Measurements from ENCODE around the gene LY9.

Gene LY9, protein sequence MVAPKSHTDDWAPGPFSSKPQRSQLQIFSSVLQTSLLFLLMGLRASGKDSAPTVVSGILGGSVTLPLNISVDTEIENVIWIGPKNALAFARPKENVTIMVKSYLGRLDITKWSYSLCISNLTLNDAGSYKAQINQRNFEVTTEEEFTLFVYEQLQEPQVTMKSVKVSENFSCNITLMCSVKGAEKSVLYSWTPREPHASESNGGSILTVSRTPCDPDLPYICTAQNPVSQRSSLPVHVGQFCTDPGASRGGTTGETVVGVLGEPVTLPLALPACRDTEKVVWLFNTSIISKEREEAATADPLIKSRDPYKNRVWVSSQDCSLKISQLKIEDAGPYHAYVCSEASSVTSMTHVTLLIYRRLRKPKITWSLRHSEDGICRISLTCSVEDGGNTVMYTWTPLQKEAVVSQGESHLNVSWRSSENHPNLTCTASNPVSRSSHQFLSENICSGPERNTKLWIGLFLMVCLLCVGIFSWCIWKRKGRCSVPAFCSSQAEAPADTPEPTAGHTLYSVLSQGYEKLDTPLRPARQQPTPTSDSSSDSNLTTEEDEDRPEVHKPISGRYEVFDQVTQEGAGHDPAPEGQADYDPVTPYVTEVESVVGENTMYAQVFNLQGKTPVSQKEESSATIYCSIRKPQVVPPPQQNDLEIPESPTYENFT

DNA sequence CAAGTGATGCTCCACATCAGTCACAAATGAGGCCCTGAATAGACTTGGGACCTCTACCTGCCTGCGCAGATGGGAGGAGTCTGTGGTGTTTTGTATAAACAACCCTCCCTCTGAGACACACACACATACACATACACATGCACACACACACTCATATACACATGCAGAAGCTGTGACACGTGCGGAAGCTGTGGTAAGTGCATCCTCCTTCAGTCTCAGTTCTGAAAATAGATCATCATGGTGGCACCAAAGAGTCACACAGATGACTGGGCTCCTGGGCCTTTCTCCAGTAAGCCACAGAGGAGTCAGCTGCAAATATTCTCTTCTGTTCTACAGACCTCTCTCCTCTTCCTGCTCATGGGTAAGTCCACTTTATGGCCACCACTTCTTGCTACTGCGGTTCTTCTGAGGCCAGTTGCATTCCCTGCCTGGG lies at the start of gene LY9:
LY9 (plus strand) TSS at position 224 of the 433 bp plus-strand sequence; CDS start at position 238, 14 bp downstream.
- no peak for DNase-seq

GRCh38 chr1:160746836-160747500 lies 49.0 kb upstream of the LY9 start:
- peak; percentile 11 for DNase-seq

DNA sequence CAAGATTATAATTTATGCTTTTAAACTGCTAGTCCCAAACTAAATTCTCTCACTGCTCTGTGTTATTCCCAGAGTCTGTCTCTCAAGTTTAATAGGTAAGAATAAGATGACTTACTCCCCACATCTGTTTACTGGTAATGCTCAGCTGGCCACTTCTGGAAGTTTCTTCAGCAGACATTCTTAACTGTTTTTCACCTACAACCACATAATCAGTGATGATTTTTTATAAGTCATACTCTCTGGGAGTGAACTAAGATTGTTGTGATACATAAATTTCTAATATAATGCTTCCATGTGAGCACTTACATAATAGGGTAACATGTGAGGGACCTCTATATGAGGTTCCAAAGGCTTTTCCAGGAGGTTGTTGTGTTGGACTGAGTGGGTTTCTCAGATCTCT lies 48.3 kb upstream of the LY9 start:
- no peak for DNase-seq

GRCh38 chr1:160748181-160748877 lies 47.6 kb upstream of the LY9 start:
- DNase-seq, result peak; percentile 68

GRCh38 chr1:160748878-160749269 lies 47.1 kb upstream of the LY9 start:
- peak; percentile 10 for DNase-seq

GRCh38 chr1:160750608-160751007 lies 45.4 kb upstream of the LY9 start:
- no peak for DNase-seq

GRCh38 chr1:160752406-160752805 lies 43.6 kb upstream of the LY9 start:
- no peak for DNase-seq

DNA sequence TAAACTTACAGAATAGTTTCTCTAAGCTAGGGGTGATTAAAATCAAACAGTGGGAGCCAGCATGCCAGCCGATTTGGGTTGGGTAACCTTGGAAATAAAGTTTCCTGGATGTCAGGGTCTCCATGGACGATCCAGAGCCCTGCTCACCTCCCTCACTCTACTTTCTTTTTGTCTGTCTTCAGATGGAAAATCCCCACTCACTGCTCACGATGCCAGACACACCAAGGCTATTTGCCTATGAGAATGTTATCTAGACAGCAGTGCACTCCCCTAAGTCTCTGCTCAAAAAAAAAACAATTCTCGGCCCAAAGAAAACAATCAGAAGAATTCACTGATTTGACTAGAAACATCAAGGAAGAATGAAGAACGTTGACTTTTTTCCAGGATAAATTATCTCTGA lies 43.0 kb upstream of the LY9 start:
- no peak for DNase-seq

DNA sequence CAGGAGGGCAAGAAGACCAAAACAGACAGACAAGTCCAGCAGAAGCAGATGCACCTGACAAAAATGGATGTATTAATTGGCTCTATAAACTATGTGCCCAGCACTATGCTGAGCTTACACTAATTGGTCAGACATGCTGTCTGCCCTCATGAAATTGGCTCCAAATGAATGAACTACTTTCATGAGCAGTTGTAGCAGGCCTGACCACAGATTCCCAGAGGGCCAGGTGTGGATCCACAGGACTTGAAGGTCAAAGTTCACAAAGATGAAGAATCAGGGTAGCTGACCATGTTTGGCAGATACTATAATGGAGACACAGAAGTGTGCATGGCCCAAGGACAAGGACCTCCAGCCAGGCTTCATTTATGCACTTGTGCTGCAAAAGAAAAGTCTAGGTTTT lies 42.4 kb upstream of the LY9 start:
- no peak for DNase-seq

DNA sequence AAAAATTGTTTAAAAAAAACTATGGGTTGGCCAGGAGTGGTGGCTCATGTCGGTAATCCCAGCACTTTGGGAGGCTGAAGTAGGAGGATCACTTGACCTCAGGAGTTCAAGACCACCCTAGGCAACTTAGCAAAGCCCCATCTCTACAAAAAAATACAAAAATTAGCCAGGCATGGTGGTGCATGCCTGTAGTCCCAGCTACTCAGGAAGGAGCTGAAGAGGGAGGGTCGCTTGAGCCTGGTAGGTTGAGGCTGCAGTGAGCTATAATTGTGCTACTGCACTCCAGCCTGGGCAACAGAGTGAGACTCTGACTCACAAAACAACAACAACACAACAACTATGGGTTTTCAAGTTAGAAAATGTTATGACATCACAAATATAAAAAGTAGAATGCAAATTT lies 40.5 kb upstream of the LY9 start:
- DNase-seq, result no peak

GRCh38 chr1:160755911-160756848 lies 39.8 kb upstream of the LY9 start:
- DNase-seq, result no peak

DNA sequence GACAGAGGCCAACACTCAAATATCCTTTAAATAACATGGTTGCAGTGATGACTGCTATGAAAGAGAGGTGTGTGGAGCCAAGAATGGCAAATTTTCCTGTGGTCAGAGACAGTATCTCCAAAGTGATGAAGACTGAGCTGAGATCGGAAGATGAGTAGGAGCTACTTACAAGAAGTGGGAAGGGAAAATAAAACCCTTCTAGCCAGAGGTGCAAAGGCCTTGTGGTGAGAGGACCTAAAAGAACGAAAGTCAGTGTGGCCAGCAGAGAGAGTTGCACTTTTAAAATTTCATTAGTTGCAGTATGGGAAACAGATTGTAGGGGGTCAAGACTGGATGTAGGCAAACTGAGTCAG lies 39.1 kb upstream of the LY9 start:
- no peak for DNase-seq

DNA sequence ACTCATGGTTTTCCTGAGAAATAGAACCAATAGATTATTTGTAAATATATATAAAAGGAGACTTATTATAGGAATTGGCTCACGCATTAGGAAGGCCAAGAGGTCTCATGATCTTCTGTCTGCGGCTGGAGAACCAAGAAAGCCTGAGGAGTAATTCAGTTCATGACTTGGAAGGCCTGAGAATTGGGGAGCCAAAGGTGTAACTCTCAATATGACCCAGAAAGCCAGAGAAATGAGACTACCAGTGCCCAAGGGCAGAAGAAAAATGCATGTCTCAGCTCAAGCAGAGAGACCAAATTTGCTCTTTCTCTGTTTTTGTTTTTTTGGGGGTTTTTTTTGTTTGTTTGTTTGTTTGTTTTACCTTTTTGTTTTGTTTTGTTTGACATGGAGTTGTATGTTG lies 37.5 kb upstream of the LY9 start:
- no peak for DNase-seq

- no peak for DNase-seq
These were observed 36.2 kb upstream of the LY9 start for GRCh38 chr1:160759740-160760139.

- no peak for DNase-seq
These were observed 34.9 kb upstream of the LY9 start for GRCh38 chr1:160761046-160761445.

- no peak for DNase-seq
These were observed 34.1 kb upstream of the LY9 start for GRCh38 chr1:160761886-160762285.

DNA sequence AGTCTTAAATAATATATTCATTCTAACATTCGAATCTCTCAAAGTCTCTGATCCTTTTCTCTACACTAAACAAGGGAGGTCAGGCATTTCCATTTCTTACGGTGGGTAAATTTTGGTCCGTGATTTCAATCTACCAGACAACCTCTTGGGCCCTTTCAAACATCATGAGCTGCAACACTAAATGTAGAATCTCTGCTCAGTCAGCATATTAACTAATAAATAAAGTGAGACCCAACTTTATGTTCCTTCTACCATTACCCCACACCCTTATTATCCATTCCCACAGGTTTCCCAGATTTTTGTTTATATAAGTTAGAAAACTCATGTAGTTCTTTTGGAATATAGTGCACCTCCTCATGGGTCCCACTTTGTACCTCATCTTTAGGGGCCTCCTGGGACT lies 32.0 kb upstream of the LY9 start:
- DNase-seq, result no peak

DNA sequence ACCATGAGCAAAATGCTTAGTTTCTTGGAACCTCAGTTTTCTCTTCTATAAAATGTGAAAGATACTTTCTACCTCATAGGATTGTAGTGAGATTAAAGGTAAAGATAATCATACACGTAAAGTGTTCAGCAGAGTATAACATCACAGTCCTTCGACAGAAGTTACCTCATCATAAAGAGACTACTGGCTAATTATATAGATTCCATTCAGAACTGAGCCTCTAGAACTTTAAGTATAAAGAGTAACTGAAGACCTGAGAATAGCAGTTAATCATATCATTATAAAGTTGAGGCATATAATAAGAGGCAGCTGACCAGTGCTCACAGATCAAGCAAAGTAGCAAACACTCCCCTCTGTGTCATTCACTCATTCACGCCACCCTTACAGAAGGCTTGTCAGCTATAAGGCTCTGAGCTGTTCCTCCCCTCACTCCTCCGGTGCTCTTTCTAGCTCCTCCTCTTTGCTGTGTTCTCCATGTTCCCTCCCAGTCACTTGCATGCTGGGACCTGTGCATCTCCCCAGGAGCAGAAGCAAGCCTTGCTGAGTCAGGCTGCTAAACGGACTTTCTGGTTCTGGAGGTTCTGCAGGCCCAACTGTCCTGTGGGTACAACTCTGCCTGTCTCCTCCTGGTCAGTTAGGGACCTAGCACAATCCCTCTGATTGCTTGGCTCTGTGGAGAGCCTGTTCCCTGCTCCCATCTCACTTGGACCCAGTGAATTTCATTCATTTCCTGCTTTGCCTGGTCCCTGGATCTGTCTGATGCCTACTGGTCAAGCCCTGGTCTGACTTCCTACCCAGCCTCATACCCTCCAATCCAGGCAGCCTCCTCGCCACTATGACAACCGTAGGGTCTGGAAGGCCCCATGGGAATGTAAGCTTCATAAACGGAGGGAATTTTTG lies 28.3 kb upstream of the LY9 start:
- DNase-seq, result peak; percentile 23

- peak; percentile 50 for DNase-seq
These were observed 27.7 kb upstream of the LY9 start for GRCh38 chr1:160768295-160768657.

GRCh38 chr1:160772331-160772730 lies 23.6 kb upstream of the LY9 start:
- no peak for DNase-seq

DNA sequence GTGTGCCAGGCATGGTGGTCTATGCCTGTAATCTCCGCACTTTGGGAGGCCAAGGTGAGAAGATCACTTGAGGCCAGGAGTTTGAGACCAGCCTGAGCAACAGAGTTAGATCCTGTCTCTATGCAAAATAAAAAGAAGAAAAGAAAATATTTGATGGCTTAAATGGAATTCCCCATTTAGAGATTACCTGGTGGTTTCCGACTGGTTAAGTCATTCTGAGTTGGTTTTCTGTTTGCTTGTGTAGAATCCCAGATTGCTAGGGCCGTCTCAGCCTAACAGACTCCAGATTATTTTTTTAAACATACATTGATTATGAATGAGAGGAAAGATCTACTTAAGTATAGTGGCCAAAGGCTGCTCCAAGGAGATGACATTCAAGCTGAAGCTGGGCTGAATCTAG lies 22.9 kb upstream of the LY9 start:
- DNase-seq, result no peak
